ENCODE measurements around the gene CCDC12.
A peak's percentile ranks its signal among the peaks of the same experiment; 100 is the strongest.

GRCh38 chr3:47016934-47017435, 40.4 kb upstream of the CCDC12 start:
- TF ChIP-seq CTCF (IDR thresholded peaks at IDR 0.05 in 2 of 3, conservative IDR thresholded peaks at IDR 0.05 in 1 of 3; ENCODE audit: insufficient read depth in 2 of 3, low read depth in 1 of 3, low read length in 3 of 3) (no peak), ZNF512 (tag; IDR thresholded peaks at IDR 0.05) (no peak), EZH2 (IDR thresholded peaks at IDR 0.05; ENCODE audit: borderline replicate concordance, low read depth, low read length) (no peak), FOXJ3 (CRISPR knock-in tag; IDR thresholded peaks at IDR 0.05) (no peak), POLR2AphosphoS5 (IDR thresholded peaks at IDR 0.05; ENCODE audit: control insufficient read depth, insufficient read depth, low read depth, low read length) (peak; percentile 37; the same call in 1 of the 2 replicates), TBL1XR1 (IDR thresholded peaks at IDR 0.05; ENCODE audit: low read length in 2 of 2) (peak in 1 of 2 experiments; percentile 60; a peak in 1 of 4 replicates), KAT8 (IDR thresholded peaks at IDR 0.05; ENCODE audit: low read depth) (no peak), TEAD4 (IDR thresholded peaks at IDR 0.05; ENCODE audit: low read length) (peak; percentile 59; the same call in 1 of the 2 replicates), TEAD4 (CRISPR knock-in tag; IDR thresholded peaks at IDR 0.05; ENCODE audit: borderline replicate concordance) (no peak)
